ENCODE measurements around the gene CELF2. TPM values are rescaled to one million over a fixed set of nuclear protein-coding genes. Genes with fewer than 3 reads are reported as not detected.

The CELF2 gene
- total and polyA plus RNA-seq, 2 experiments from 2014 or later, result 16.6 to 26.9 TPM

DNA sequence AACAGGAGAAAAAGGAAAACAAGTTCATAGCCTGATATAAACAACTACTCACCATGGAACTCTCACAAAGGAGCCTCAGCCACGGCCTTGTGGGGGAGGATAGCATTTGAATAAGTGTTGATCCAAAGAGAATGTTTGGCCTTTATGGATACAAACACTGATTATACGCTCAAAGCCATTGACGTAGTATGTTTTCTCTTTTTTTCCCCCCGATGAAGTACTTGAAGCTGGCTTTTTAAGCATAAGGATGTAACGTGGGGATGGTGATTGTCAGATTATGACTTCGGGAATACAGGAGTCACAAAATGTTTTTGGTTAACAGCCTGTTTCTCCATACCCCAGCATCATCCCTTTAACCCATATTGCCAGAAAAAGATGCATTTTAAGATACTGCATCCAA is 39.8 kb downstream of the CELF2 start:
- 83% methylated on average over 6 of the region's 6 CpGs for WGBS (ENCODE audit: low lambda C conversion rate, missing lambda C conversion rate)
- H3K27ac ChIP-seq, result no peak overlapping the region

DNA sequence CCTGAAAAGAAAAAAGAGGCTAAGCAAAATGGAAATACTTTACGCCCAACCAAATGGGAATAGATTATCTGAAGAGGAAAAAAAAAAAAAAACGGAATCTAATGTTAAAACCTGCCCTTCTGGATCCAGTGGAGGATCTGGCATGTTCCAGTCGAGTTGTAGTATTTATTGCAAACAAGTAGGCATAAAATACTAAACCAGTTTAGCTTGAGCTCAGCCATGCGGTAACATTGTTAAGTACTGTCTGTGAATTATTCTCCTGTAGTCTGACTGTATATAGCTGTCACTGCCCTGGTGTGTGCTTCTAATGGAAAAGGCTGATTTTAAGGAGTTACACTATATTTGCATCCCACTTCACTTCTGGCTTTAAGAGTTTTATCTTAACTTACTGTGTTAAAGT is 40.3 kb downstream of the CELF2 start:
- no peaks in the 10 kb centered on the region for H3K9me2 ChIP-seq (replicated peaks; ENCODE audit: insufficient read depth)
- H2AFZ ChIP-seq, result no peak overlapping the region
- DNase-seq (ENCODE audit: low spot score), result no peak
- WGBS (ENCODE audit: low lambda C conversion rate, missing lambda C conversion rate), result 87% methylated on average over 4 of the region's 4 CpGs
- no peak for TF ChIP-seq EZH2 (IDR thresholded peaks at IDR 0.05; ENCODE audit: borderline replicate concordance)
- no peak for TF ChIP-seq EZH2phosphoT487 (IDR thresholded peaks at IDR 0.05; ENCODE audit: low read depth, severe bottlenecking, unreplicated experiment)
- TF ChIP-seq, protein P1, sequence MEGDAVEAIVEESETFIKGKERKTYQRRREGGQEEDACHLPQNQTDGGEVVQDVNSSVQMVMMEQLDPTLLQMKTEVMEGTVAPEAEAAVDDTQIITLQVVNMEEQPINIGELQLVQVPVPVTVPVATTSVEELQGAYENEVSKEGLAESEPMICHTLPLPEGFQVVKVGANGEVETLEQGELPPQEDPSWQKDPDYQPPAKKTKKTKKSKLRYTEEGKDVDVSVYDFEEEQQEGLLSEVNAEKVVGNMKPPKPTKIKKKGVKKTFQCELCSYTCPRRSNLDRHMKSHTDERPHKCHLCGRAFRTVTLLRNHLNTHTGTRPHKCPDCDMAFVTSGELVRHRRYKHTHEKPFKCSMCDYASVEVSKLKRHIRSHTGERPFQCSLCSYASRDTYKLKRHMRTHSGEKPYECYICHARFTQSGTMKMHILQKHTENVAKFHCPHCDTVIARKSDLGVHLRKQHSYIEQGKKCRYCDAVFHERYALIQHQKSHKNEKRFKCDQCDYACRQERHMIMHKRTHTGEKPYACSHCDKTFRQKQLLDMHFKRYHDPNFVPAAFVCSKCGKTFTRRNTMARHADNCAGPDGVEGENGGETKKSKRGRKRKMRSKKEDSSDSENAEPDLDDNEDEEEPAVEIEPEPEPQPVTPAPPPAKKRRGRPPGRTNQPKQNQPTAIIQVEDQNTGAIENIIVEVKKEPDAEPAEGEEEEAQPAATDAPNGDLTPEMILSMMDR (IDR thresholded peaks at IDR 0.05; ENCODE audit: poor library complexity), result no peak
- H3K27me3 ChIP-seq, result no peaks in the 10 kb centered on the region
- H3K4me3 ChIP-seq, result no peak overlapping the region
- H3K4me2 ChIP-seq, result no peak overlapping the region
- no peak overlapping the region for H3K27ac ChIP-seq
- H3K9me3 ChIP-seq (ENCODE audit: low read depth), result no peaks in the 10 kb centered on the region
- H3K79me2 ChIP-seq, result no peaks in the 10 kb centered on the region
- no peaks in the 10 kb centered on the region for H4K20me1 ChIP-seq (ENCODE audit: insufficient read depth, poor library complexity, severe bottlenecking)
- no peaks in the 10 kb centered on the region for H3K4me1 ChIP-seq (ENCODE audit: insufficient read depth)
- no peaks in the 10 kb centered on the region for H3K36me3 ChIP-seq (replicated peaks; ENCODE audit: insufficient read depth, low read depth)

More for the DNA sequence above, 39.8 kb downstream of the CELF2 start:
- Histone ChIP-seq H2AFZ (no peak overlapping the region), H3K4me1 (ENCODE audit: insufficient read depth) (no peaks in the 10 kb centered on the region), H3K9me3 (ENCODE audit: low read depth) (no peaks in the 10 kb centered on the region), H3K27me3 (no peaks in the 10 kb centered on the region), H3K79me2 (no peaks in the 10 kb centered on the region), H3K9me2 (replicated peaks; ENCODE audit: insufficient read depth) (no peaks in the 10 kb centered on the region), H4K20me1 (ENCODE audit: insufficient read depth, poor library complexity, severe bottlenecking) (no peaks in the 10 kb centered on the region), H3K36me3 (replicated peaks; ENCODE audit: insufficient read depth, low read depth) (no peaks in the 10 kb centered on the region), H3K4me2 (no peak overlapping the region), H3K4me3 (no peak overlapping the region)
- DNase-seq (ENCODE audit: low spot score), result no peak
- TF ChIP-seq, protein P1 (IDR thresholded peaks at IDR 0.05; ENCODE audit: poor library complexity), result no peak
- TF ChIP-seq EZH2 (IDR thresholded peaks at IDR 0.05; ENCODE audit: borderline replicate concordance), result no peak
- no peak for TF ChIP-seq EZH2phosphoT487 (IDR thresholded peaks at IDR 0.05; ENCODE audit: low read depth, severe bottlenecking, unreplicated experiment)

DNA sequence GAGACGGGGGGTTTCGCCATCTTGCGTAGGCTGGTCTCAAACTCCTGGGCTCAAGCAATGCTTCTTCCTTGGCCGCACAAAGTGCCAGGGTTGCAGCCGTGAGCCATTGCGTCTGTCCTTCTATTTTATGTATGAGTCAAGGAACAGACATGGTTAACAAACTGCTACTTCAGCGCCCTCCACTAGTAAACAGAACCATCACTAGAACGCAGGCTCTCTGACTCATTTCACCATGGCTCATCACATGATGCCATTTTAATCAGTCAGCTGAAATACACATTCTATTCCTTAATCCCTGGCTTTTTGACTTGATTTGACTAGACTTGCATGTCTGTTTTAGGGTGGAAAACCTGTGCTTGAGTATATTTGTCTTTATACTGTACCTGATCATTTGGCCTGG is 41.3 kb downstream of the CELF2 start:
- Histone ChIP-seq H4K20me1 (ENCODE audit: insufficient read depth, poor library complexity, severe bottlenecking) (no peaks in the 10 kb centered on the region), H3K4me2 (no peak overlapping the region), H3K4me3 (no peak overlapping the region), H3K9me2 (replicated peaks; ENCODE audit: insufficient read depth) (no peaks in the 10 kb centered on the region), H3K79me2 (no peaks in the 10 kb centered on the region), H2AFZ (no peak overlapping the region), H3K9me3 (ENCODE audit: low read depth) (no peaks in the 10 kb centered on the region), H3K27ac (peak overlapping the region; percentile 57), H3K4me1 (ENCODE audit: insufficient read depth) (no peaks in the 10 kb centered on the region), H3K27me3 (no peaks in the 10 kb centered on the region), H3K36me3 (replicated peaks; ENCODE audit: insufficient read depth, low read depth) (no peaks in the 10 kb centered on the region)
- DNase-seq (ENCODE audit: low spot score), result peak; percentile 50
- WGBS (ENCODE audit: low lambda C conversion rate, missing lambda C conversion rate), result 81% methylated on average over 8 of the region's 8 CpGs
- TF ChIP-seq EZH2phosphoT487 (IDR thresholded peaks at IDR 0.05; ENCODE audit: low read depth, severe bottlenecking, unreplicated experiment) (no peak), EZH2 (IDR thresholded peaks at IDR 0.05; ENCODE audit: borderline replicate concordance) (no peak)
- TF ChIP-seq, protein P1 (IDR thresholded peaks at IDR 0.05; ENCODE audit: poor library complexity), result no peak

DNA sequence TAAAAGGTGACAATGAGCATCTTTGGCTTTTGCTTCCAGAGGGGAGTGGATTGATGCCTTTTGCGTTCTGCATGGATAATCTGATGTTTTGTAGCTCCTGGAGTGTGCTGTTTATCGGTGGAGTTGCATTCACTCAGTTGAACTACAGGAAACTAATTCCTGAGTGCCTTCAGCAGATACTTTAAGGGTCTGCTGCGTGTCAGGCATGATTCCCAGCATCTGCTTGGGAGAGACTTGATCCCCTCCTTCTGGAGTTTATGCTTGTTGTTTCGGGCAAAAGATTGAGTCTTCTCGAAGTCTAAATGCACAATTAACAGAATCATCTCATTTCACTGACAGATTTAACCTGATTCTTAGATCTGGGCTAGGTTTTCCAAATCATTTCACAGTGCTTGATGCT is 46.2 kb downstream of the CELF2 start:
- no peaks in the 10 kb centered on the region for H3K27me3 ChIP-seq
- no peak overlapping the region for H3K4me3 ChIP-seq
- H3K4me1 ChIP-seq (ENCODE audit: insufficient read depth), result no peaks in the 10 kb centered on the region
- H3K9me2 ChIP-seq (replicated peaks; ENCODE audit: insufficient read depth), result no peaks in the 10 kb centered on the region
- no peaks in the 10 kb centered on the region for H3K36me3 ChIP-seq (replicated peaks; ENCODE audit: insufficient read depth, low read depth)
- DNase-seq (ENCODE audit: low spot score), result no peak
- no peaks in the 10 kb centered on the region for H4K20me1 ChIP-seq (ENCODE audit: insufficient read depth, poor library complexity, severe bottlenecking)
- H3K27ac ChIP-seq, result no peak overlapping the region
- H3K9me3 ChIP-seq (ENCODE audit: low read depth), result no peaks in the 10 kb centered on the region
- H3K4me2 ChIP-seq, result peak overlapping the region; percentile 26
- WGBS (ENCODE audit: low lambda C conversion rate, missing lambda C conversion rate), result 57% methylated on average over 5 of the region's 5 CpGs
- no peak for TF ChIP-seq EZH2 (IDR thresholded peaks at IDR 0.05; ENCODE audit: borderline replicate concordance)
- TF ChIP-seq, protein P1 (IDR thresholded peaks at IDR 0.05; ENCODE audit: poor library complexity), result no peak
- H2AFZ ChIP-seq, result no peak overlapping the region
- no peaks in the 10 kb centered on the region for H3K79me2 ChIP-seq

All from hepatocyte (in vitro differentiated cells).